ENCODE measurements around the gene ACSS2.

The ACSS2 gene

DNA sequence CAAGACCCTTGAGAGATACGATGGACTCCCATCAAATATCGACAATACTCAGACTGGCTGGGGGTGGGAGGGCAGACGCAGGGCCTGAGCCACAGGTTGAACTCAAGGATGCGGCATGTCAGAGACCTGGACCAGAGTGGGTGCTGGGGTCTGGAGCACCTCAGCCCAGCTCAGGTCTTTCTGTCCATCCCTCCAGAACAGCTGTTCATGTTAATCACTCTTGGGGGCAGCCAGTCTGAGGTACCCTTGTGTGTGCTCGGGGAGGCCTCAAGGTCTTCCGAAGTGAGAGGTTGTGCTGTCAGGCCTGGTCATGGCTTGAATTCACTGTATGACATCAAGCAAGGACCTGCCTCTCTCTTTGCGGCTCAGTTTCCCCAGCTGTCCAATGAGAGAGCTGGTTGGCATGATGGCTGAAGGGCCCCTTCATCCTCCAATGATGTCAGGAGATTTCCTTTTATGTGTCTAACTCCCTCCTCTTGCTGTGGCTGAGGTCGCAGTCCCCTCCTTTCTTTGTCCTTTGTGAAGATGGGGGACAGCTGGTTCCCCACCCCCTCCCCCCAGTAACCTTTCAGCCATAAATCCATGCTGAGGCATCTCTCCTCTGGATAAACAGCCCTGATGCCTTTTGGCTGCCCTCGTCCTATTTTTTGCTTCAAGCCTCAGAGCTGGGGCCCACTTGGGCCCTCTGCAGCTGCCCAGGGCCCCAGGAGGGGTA lies 94.6 kb downstream of the ACSS2 start:
- TF ChIP-seq CTCF (IDR thresholded peaks at IDR 0.05; ENCODE audit: insufficient read depth, missing control alignments): no peak
- FAIRE-seq (no peak), DNase-seq (ENCODE audit: insufficient read length, low spot score) (no peak)

GRCh38 chr20:34971561-34972235 lies 95.3 kb downstream of the ACSS2 start:
- DNase-seq (ENCODE audit: insufficient read length, low spot score) (no peak), FAIRE-seq (no peak)
- no peak for TF ChIP-seq CTCF (IDR thresholded peaks at IDR 0.05; ENCODE audit: insufficient read depth, missing control alignments)

GRCh38 chr20:34974246-34974645 lies 97.8 kb downstream of the ACSS2 start:
- FAIRE-seq (no peak), DNase-seq (ENCODE audit: insufficient read length, low spot score) (no peak)
- TF ChIP-seq CTCF (IDR thresholded peaks at IDR 0.05; ENCODE audit: insufficient read depth, missing control alignments): no peak

GRCh38 chr20:34976286-34976685 lies 99.9 kb downstream of the ACSS2 start:
- DNase-seq (ENCODE audit: insufficient read length, low spot score) (no peak), FAIRE-seq (no peak)
- no peak for TF ChIP-seq CTCF (IDR thresholded peaks at IDR 0.05; ENCODE audit: insufficient read depth, missing control alignments)
